SK-N-SH treated with all-trans-retinoic acid at 6 μM for 48 hours (cell line): ENCODE measurements around the gene NRXN3.

Experiments used
- ATAC-seq: fragments of 200-7000 bp; cut with Tn5 transposase; 3 replicates; pipeline ENCODE4 v1.9.1; 2020; ENCODE audit warnings: mild to moderate bottlenecking, moderate library complexity
- ARNTL ChIP-seq: fragments of 450-650 bp; formaldehyde crosslinking; IDR thresholded peaks from 2 replicates; pipeline ENCODE4 v1.5.0; 2020; ENCODE audit warnings: low read depth, mild to moderate bottlenecking, moderate library complexity, borderline replicate concordance
- BACH2 ChIP-seq: fragments of 250-450 bp; sonication (Bioruptor Pico); IDR thresholded peaks from 2 replicates; pipeline ENCODE4 v1.9.0; 2021; ENCODE audit warnings: mild to moderate bottlenecking, borderline replicate concordance
- CSDC2 ChIP-seq: fragments of 250-450 bp; sonication (Bioruptor Pico); IDR thresholded peaks from 2 replicates; pipeline ENCODE4 v1.5.0; 2020; ENCODE audit warnings: mild to moderate bottlenecking, moderate library complexity
- GLIS3 ChIP-seq: fragments of 250-450 bp; sonication (Bioruptor Pico); IDR thresholded peaks from 2 replicates; pipeline ENCODE4 v1.5.0; 2020; ENCODE audit warnings: mild to moderate bottlenecking, moderate library complexity
- ISL1 ChIP-seq: fragments of 250-450 bp; sonication (Bioruptor Pico); IDR thresholded peaks from 2 replicates; pipeline ENCODE4 v2.1.2; 2022; ENCODE audit warnings: mild to moderate bottlenecking, moderate library complexity
- OSR1 ChIP-seq: fragments of 250-450 bp; sonication (Bioruptor Pico); IDR thresholded peaks from 2 replicates; pipeline ENCODE4 v1.8.0; 2022; ENCODE audit warnings: moderate library complexity, mild to moderate bottlenecking, inconsistent platforms
- PPARA ChIP-seq: fragments of 250-450 bp; sonication (Bioruptor Pico); IDR thresholded peaks from 2 replicates; pipeline ENCODE4 v1.5.0; 2020; ENCODE audit warnings: mild to moderate bottlenecking, borderline replicate concordance
- SNAI2 ChIP-seq: fragments of 250-450 bp; sonication (Bioruptor Pico); IDR thresholded peaks from 2 replicates; pipeline ENCODE4 v1.5.0; 2020; ENCODE audit warnings: mild to moderate bottlenecking, moderate library complexity
- TOX ChIP-seq: fragments of 250-450 bp; sonication (Bioruptor Pico); IDR thresholded peaks from 2 replicates; pipeline ENCODE4 v1.8.0; 2021; ENCODE audit warnings: mild to moderate bottlenecking, moderate library complexity, borderline replicate concordance
- ZC3H10 ChIP-seq: fragments of 250-450 bp; sonication (Bioruptor Pico); IDR thresholded peaks from 2 replicates; pipeline ENCODE4 v1.5.1; 2021; ENCODE audit warnings: mild to moderate bottlenecking, moderate library complexity
- ZFP3 ChIP-seq: fragments of 250-450 bp; sonication (Bioruptor Pico); IDR thresholded peaks from 2 replicates; pipeline ENCODE4 v1.5.0; 2020; ENCODE audit warnings: mild to moderate bottlenecking, moderate library complexity
- ZFP30 ChIP-seq: fragments of 450-650 bp; formaldehyde crosslinking; IDR thresholded peaks from 2 replicates; pipeline ENCODE4 v1.5.0; 2022; ENCODE audit warnings: mild to moderate bottlenecking, moderate library complexity
- ZNF70 ChIP-seq: fragments of 450-650 bp; formaldehyde crosslinking; IDR thresholded peaks from 2 replicates; pipeline ENCODE4 v1.5.0; 2020; ENCODE audit warnings: mild to moderate bottlenecking, moderate library complexity
- ZNF8 ChIP-seq: fragments of 450-650 bp; formaldehyde crosslinking; IDR thresholded peaks from 2 replicates; pipeline ENCODE4 v1.5.0; 2020; ENCODE audit warnings: mild to moderate bottlenecking, moderate library complexity
- TF ChIP-seq, protein P1 (sequence below): fragments of 250-450 bp; sonication (Bioruptor Pico); IDR thresholded peaks from 2 replicates; pipeline ENCODE4 v1.8.0; 2020; ENCODE audit warnings: mild to moderate bottlenecking, moderate library complexity, borderline replicate concordance
- TF ChIP-seq, protein P2 (sequence below): fragments of 250-450 bp; sonication (Bioruptor Pico); IDR thresholded peaks from 2 replicates; pipeline ENCODE4 v1.5.1; 2021; ENCODE audit warnings: mild to moderate bottlenecking, moderate library complexity
- TF ChIP-seq, protein P3 (sequence below): fragments of 250-450 bp; sonication (Bioruptor Pico); IDR thresholded peaks from 2 replicates; pipeline ENCODE4 v1.5.0; 2020; ENCODE audit warnings: mild to moderate bottlenecking, moderate library complexity

The NRXN3 gene

DNA sequence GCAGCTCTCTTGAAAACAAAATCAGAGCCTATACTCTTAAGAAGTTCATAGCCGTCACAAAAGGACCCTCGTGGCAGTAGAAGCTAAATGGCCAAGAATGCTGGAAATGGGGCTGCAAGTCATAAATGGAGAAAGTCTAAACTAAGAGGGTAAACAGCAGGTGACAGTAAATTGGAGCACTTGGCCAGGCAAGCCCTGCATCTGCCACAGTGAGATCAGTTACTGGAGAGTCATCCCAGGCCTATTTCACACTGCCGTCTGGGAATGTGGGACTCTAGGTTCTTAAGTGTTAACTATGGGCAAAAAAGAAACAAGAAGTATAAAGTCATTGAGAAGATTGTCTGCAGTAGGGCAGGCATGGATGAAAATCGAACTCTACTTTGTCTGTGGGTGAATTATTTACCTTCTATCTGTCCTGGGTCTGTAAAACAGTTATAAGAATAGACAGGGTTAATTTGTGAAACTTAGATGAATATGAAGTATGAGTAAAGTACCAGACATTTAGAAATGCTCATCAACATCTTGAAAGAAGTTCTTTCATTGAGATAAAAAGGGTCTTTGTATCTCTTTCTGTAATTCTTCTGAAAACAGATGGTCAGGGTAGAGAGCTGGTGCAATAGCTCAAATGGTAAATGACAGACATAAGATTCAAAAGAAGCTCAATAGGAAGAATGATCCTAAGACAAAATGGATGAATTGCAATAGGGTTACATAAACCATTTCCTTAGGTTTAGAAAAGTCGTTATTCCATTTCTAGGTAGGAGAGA, 1248.7 kb downstream of the NRXN3 start (continued):
- TF ChIP-seq PPARA (CRISPR knock-in tag) (no peak), ISL1 (CRISPR knock-in tag) (no peak), ZC3H10 (CRISPR knock-in tag) (no peak), ARNTL (CRISPR knock-in tag) (no peak)
- TF ChIP-seq, all 23 proteins: peak for 0

DNA sequence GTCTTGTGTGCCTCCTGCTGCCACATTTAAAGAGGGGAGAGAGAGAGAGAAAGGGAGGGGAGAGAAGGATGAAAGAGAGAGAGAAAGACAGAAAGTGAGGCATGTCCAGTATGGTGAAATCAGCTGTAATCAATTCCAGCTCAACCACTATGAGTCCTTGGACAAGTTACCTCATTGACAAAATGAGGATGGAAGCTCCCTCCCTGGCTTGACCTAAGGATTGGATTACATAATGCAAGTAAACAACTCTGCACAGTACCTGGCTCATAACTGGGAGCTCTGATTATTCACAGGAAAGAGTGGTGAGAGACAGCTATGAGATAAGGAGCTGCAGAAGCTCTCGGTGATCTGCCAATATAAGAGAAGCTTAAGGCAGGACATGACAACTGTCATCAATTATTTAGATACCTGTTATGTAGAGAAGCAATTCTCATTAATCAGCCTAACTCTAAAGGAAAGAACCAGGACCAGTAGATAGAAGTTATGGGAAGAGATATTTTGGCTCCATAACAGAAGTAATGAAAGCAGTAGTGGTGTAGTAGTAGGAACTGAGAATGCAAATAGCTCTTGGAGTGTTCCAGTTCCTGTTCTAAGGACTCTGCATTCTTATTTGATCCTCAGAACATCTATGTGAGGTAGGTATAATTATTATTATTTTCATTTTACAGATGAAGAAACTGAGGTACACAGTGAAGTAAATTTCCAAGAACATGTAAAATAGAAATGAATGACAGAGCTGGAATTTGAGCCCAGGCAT, 1249.6 kb downstream of the NRXN3 start:
- ATAC-seq, result no peak
- TF ChIP-seq CSDC2 (CRISPR knock-in tag) (no peak), GLIS3 (CRISPR knock-in tag) (no peak), ARNTL (CRISPR knock-in tag) (no peak), OSR1 (no peak), PPARA (CRISPR knock-in tag) (no peak)
- TF ChIP-seq, protein P1, sequence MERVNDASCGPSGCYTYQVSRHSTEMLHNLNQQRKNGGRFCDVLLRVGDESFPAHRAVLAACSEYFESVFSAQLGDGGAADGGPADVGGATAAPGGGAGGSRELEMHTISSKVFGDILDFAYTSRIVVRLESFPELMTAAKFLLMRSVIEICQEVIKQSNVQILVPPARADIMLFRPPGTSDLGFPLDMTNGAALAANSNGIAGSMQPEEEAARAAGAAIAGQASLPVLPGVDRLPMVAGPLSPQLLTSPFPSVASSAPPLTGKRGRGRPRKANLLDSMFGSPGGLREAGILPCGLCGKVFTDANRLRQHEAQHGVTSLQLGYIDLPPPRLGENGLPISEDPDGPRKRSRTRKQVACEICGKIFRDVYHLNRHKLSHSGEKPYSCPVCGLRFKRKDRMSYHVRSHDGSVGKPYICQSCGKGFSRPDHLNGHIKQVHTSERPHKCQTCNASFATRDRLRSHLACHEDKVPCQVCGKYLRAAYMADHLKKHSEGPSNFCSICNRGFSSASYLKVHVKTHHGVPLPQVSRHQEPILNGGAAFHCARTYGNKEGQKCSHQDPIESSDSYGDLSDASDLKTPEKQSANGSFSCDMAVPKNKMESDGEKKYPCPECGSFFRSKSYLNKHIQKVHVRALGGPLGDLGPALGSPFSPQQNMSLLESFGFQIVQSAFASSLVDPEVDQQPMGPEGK (CRISPR knock-in tag), result no peak

DNA sequence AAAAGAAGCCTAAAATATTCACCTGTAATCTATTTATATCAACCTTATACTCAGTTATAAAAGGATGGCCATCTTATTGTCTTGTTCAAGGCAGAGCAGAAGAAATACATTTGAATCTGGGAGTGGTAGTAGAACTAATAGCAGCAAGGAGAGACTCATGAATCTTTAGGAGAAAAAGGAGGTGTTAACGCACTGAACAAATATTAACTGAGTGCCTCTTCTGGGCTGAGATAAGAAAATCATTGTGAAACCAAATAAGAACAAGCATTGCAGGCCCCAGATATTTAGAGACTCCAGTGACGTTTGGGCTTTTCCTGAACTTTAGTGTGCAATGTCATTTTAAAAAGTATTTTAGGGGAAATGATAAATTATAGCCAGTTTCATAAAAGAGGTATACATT, 1250.6 kb downstream of the NRXN3 start:
- ATAC-seq, result no peak
- TF ChIP-seq TOX (no peak), BACH2 (no peak), ZFP3 (CRISPR knock-in tag) (no peak)
- TF ChIP-seq, protein P2, sequence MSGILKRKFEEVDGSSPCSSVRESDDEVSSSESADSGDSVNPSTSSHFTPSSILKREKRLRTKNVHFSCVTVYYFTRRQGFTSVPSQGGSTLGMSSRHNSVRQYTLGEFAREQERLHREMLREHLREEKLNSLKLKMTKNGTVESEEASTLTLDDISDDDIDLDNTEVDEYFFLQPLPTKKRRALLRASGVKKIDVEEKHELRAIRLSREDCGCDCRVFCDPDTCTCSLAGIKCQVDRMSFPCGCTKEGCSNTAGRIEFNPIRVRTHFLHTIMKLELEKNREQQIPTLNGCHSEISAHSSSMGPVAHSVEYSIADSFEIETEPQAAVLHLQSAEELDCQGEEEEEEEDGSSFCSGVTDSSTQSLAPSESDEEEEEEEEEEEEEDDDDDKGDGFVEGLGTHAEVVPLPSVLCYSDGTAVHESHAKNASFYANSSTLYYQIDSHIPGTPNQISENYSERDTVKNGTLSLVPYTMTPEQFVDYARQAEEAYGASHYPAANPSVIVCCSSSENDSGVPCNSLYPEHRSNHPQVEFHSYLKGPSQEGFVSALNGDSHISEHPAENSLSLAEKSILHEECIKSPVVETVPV, result no peak
- TF ChIP-seq, all 23 proteins: peak for 0

DNA sequence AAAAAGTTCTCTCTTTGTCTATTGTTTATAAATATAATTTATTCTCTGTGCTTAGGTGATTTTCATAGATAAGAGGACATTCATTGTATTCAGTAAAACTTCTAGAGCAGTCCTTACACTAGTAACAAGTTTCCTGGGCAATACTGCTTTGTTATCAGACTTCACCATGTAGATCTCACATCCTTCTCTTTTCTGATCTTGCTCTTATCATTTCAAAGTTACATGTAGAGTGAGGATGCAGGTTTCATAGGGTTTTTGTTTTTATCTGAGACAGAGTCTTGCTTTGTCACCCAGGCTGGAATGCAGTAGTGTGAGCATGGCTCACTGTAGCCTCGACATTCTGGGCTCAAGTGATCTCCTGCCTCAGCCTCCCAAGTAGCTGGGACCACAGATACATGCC, 1251.6 kb downstream of the NRXN3 start:
- TF ChIP-seq SNAI2 (CRISPR knock-in tag) (no peak), PPARA (CRISPR knock-in tag) (no peak), ZNF8 (CRISPR knock-in tag) (no peak), ZFP30 (no peak), ARNTL (CRISPR knock-in tag) (no peak), BACH2 (no peak), ZNF70 (no peak), ZC3H10 (CRISPR knock-in tag) (no peak)
- TF ChIP-seq, protein P1 (CRISPR knock-in tag), result no peak
- TF ChIP-seq, protein P3, sequence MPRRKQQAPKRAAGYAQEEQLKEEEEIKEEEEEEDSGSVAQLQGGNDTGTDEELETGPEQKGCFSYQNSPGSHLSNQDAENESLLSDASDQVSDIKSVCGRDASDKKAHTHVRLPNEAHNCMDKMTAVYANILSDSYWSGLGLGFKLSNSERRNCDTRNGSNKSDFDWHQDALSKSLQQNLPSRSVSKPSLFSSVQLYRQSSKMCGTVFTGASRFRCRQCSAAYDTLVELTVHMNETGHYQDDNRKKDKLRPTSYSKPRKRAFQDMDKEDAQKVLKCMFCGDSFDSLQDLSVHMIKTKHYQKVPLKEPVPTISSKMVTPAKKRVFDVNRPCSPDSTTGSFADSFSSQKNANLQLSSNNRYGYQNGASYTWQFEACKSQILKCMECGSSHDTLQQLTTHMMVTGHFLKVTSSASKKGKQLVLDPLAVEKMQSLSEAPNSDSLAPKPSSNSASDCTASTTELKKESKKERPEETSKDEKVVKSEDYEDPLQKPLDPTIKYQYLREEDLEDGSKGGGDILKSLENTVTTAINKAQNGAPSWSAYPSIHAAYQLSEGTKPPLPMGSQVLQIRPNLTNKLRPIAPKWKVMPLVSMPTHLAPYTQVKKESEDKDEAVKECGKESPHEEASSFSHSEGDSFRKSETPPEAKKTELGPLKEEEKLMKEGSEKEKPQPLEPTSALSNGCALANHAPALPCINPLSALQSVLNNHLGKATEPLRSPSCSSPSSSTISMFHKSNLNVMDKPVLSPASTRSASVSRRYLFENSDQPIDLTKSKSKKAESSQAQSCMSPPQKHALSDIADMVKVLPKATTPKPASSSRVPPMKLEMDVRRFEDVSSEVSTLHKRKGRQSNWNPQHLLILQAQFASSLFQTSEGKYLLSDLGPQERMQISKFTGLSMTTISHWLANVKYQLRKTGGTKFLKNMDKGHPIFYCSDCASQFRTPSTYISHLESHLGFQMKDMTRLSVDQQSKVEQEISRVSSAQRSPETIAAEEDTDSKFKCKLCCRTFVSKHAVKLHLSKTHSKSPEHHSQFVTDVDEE (CRISPR knock-in tag), result no peak
- TF ChIP-seq, protein P2, result no peak
- TF ChIP-seq, all 23 proteins: peak for 0
- ATAC-seq, result no peak
